HEK293 (cell line): Measurements from ENCODE around the gene NAA35.

Source experiments
- CTCF ChIA-PET: fragments of 350-600 bp; formaldehyde crosslinking; extraction: SDS; loops from one replicate; lab custom pipeline; 2021; ENCODE audit warnings: antibody characterized with exemption; lab: Yijun Ruan, JAX
- POLR2A ChIA-PET: fragments of 300-600 bp; formaldehyde crosslinking; extraction: SDS; loops from one replicate; lab custom pipeline; 2020; ENCODE audit warnings: antibody characterized with exemption, inconsistent platforms; lab: Yijun Ruan, JAX
- H3K27ac ChIP-seq: fragments of 200-500 bp; sonication (Bioruptor generic); 2 replicates; pipeline ENCODE4 v1.5.1; 2014; ENCODE audit warnings: low read depth, low read length, control low read depth, inconsistent platforms; ENCODE audit errors: extremely low read depth
- H3K36me3 ChIP-seq, 2 experiments: fragments of 200-500 bp in 1 of 2; sonication (Bioruptor generic) in 1 of 2; 1 replicate in 1 of 2; 2 replicates in 1 of 2; pipeline ENCODE4 v1.5.1; 2014 to 2017; ENCODE audit warnings: inconsistent platforms in 2 of 2, low read length in 2 of 2; ENCODE audit not compliant: control insufficient read depth in 2 of 2, insufficient read depth in 1 of 2
- H3K4me1 ChIP-seq: fragments of 200-500 bp; sonication (Bioruptor generic); 2 replicates; pipeline ENCODE4 v1.5.1; 2014; ENCODE audit warnings: mild to moderate bottlenecking, low read length, inconsistent platforms; ENCODE audit not compliant: control insufficient read depth, insufficient read depth
- H3K4me3 ChIP-seq: 2 replicates; pipeline ENCODE4 v1.5.1; 2011; ENCODE audit warnings: low read depth, mild to moderate bottlenecking, control low read depth, low read length, moderate library complexity
- H3K9me3 ChIP-seq: fragments of 200-500 bp; sonication (Bioruptor generic); 2 replicates; pipeline ENCODE4 v1.5.1; 2014; ENCODE audit warnings: low read depth, low read length, inconsistent platforms; ENCODE audit not compliant: control insufficient read depth, insufficient read depth
- FEZF1 ChIP-seq: fragments of 450-650 bp; formaldehyde crosslinking; IDR thresholded peaks from 2 replicates; pipeline ENCODE4 v1.5.1; 2016; ENCODE audit warnings: missing biosample characterization, missing genetic modification characterization
- GLI2 ChIP-seq: fragments of 450-650 bp; formaldehyde crosslinking; IDR thresholded peaks from 2 replicates; pipeline ENCODE4; 2017; ENCODE audit warnings: missing biosample characterization, missing genetic modification characterization, low read depth, borderline replicate concordance
- GLI4 ChIP-seq: fragments of 450-650 bp; formaldehyde crosslinking; IDR thresholded peaks from 2 replicates; pipeline ENCODE4 v1.5.1; 2016; ENCODE audit warnings: missing biosample characterization, missing genetic modification characterization
- HOXD13 ChIP-seq: sonication (generic); formaldehyde crosslinking; IDR thresholded peaks from 2 replicates; pipeline ENCODE4 v1.8.0; 2022; ENCODE audit warnings: missing genetic modification reagents, borderline replicate concordance
- OSR2 ChIP-seq: fragments of 450-650 bp; formaldehyde crosslinking; IDR thresholded peaks from 2 replicates; pipeline ENCODE4 v1.5.1; 2016; ENCODE audit warnings: missing biosample characterization, missing genetic modification characterization
- ZEB2 ChIP-seq: fragments of 450-650 bp; formaldehyde crosslinking; IDR thresholded peaks from 2 replicates; pipeline ENCODE4 v1.5.1; 2016; ENCODE audit warnings: missing biosample characterization, missing genetic modification characterization
- ZNF184 ChIP-seq: fragments of 450-650 bp; IDR thresholded peaks from 2 replicates; pipeline ENCODE4 v1.5.1; 2018; ENCODE audit warnings: missing biosample characterization, mild to moderate bottlenecking, missing genetic modification characterization
- ZNF248 ChIP-seq: fragments of 450-650 bp; formaldehyde crosslinking; IDR thresholded peaks from 2 replicates; pipeline ENCODE4 v1.5.1; 2017; ENCODE audit warnings: missing biosample characterization, missing genetic modification characterization
- ZNF274 ChIP-seq, 2 experiments: fragments of 200-500 bp in 1 of 2; fragments of 450-650 bp in 1 of 2; sonication (Bioruptor generic) in 1 of 2; formaldehyde crosslinking in 1 of 2; IDR thresholded peaks; 2 replicates each; pipeline versions ENCODE4 v1.5.1 to v1.6.1; 2014 to 2016; ENCODE audit warnings: borderline replicate concordance in 1 of 2, inconsistent platforms in 1 of 2, low read length in 1 of 2, missing biosample characterization in 1 of 2, missing genetic modification characterization in 1 of 2
- ZNF433 ChIP-seq: fragments of 450-650 bp; formaldehyde crosslinking; IDR thresholded peaks from 2 replicates; pipeline ENCODE4 v1.5.1; 2016; ENCODE audit warnings: missing biosample characterization, missing genetic modification characterization, low read depth
- ZNF600 ChIP-seq: fragments of 450-650 bp; formaldehyde crosslinking; IDR thresholded peaks from 2 replicates; pipeline ENCODE4 v1.5.1; 2016; ENCODE audit warnings: missing biosample characterization, missing genetic modification characterization
- ZNF624 ChIP-seq: fragments of 450-650 bp; formaldehyde crosslinking; IDR thresholded peaks from 2 replicates; pipeline ENCODE4 v1.5.1; 2017; ENCODE audit warnings: missing biosample characterization, missing genetic modification characterization
- ZNF629 ChIP-seq: fragments of 450-650 bp; formaldehyde crosslinking; IDR thresholded peaks from 2 replicates; pipeline ENCODE4 v1.5.1; 2017; ENCODE audit warnings: missing biosample characterization, missing genetic modification characterization
- ZNF747 ChIP-seq: fragments of 450-650 bp; formaldehyde crosslinking; IDR thresholded peaks from 2 replicates; pipeline ENCODE4 v1.5.1; 2016; ENCODE audit warnings: missing biosample characterization, missing genetic modification characterization
- TF ChIP-seq, protein P1 (sequence below): fragments of 450-650 bp; formaldehyde crosslinking; IDR thresholded peaks from 2 replicates; pipeline ENCODE4 v1.5.1; 2016; ENCODE audit warnings: missing biosample characterization, missing genetic modification characterization, low read depth
- TF ChIP-seq, protein P2 (sequence below): fragments of 450-650 bp; formaldehyde crosslinking; IDR thresholded peaks from 2 replicates; pipeline ENCODE4 v1.5.1; 2016; ENCODE audit warnings: missing biosample characterization, missing genetic modification characterization
- TF ChIP-seq, protein P3 (sequence below): fragments of 450-650 bp; formaldehyde crosslinking; IDR thresholded peaks from 2 replicates; pipeline ENCODE4 v1.5.1; 2017; ENCODE audit warnings: missing biosample characterization, missing genetic modification characterization
- TF ChIP-seq, protein P4 (sequence below): fragments of 450-650 bp; formaldehyde crosslinking; IDR thresholded peaks from 2 replicates; pipeline ENCODE4 v1.5.1; 2016; ENCODE audit warnings: missing biosample characterization, missing genetic modification characterization
- TF ChIP-seq, protein P5 (sequence below): fragments of 450-650 bp; formaldehyde crosslinking; IDR thresholded peaks from 2 replicates; pipeline ENCODE4 v1.5.1; 2016; ENCODE audit warnings: missing biosample characterization, missing genetic modification characterization

NAA35 gene

DNA sequence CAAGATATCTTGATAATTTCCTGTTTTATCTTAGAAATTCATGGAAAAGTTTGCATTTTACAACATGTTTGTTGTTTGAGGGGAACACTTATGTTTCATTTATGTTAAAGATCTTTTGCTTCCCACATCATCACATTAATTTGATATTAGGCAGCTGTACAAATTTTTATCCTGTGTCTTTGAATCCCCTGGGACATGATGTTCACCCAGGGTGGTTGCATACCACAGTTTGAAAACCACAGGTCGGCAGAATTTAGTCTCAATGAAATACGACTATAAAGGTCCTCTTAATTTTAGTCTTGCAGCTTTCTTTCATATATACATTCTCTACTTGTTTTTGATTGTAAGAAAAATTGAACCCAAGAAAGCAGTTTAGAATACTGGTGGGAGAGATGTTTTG is 3.7 kb downstream of the NAA35 start:
- Histone ChIP-seq H3K4me1 (peaks cover 6% of the 10 kb centered on the region; the same call in 1 of the 2 replicates), H3K27ac (no peak overlapping the region), H3K4me3 (no peak overlapping the region), H3K36me3 (peaks cover 17 to 64% of the 10 kb centered on the region in 2 experiments), H3K9me3 (no peaks in the 10 kb centered on the region)
- ChIA-PET POLR2A (no interaction called here), CTCF (no interaction called here)
- TF ChIP-seq ZNF248 (tag by site-specific recombination) (no peak), ZNF184 (no peak), ZNF747 (no peak), ZNF274 (IDR thresholded peaks at IDR 0.05; ENCODE audit: low read length) (no peak), ZNF274 (tag by site-specific recombination; IDR thresholded peaks at IDR 0.05; ENCODE audit: borderline replicate concordance) (no peak), OSR2 (tag by site-specific recombination) (no peak), GLI2 (no peak), HOXD13 (CRISPR knock-in tag) (no peak)

DNA sequence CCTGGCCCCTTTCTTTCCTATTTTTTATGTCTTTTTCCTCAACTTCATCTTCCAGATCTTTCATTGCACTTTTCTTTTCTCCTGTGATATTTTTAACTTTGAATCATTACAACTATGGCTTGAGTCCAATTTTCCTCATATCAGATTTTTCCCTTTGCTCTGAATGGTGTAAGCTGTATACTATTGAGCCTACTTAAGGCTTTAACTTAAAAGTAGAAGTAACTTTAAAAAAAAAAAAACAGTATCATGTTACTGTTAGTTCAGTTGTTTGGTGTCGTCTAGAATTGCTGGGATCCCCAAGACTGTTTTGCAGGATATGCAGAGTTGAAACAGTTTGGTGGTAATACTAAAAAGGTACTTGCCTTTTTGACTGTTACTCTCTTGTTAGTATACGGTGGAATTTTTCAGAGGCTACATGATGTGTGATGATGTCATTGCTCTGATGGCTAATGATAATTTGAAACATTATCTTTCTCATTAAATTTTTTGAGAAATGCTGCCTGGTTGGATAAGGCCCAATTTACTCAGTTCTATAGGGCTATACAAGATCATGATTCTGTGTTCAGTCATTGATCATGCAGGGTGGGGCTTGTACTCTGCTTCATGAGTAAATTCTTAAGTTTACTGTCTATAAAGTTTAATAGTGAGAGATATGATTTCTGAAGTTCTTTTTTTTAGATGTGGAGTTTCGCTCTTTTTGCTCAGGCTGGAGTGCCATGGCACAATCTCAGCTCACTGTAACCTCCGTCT is 8.8 kb downstream of the NAA35 start:
- H3K27ac ChIP-seq = no peak overlapping the region
- 0 out of 2 replicates have a peak, but pooled peaks cover 6% of the 10 kb centered on the region for H3K4me1 ChIP-seq
- TF ChIP-seq, protein P1, sequence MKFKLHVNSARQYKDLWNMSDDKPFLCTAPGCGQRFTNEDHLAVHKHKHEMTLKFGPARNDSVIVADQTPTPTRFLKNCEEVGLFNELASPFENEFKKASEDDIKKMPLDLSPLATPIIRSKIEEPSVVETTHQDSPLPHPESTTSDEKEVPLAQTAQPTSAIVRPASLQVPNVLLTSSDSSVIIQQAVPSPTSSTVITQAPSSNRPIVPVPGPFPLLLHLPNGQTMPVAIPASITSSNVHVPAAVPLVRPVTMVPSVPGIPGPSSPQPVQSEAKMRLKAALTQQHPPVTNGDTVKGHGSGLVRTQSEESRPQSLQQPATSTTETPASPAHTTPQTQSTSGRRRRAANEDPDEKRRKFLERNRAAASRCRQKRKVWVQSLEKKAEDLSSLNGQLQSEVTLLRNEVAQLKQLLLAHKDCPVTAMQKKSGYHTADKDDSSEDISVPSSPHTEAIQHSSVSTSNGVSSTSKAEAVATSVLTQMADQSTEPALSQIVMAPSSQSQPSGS (tag by site-specific recombination) = peak; percentile 91
- TF ChIP-seq FEZF1 (tag by site-specific recombination) (peak; percentile 36), ZNF624 (tag by site-specific recombination) (no peak), ZEB2 (0 out of 2 replicates have a peak, but pooled peaks have one; percentile 30), ZNF600 (tag by site-specific recombination) (peak; percentile 37; the same call in 1 of the 2 replicates), ZNF433 (tag by site-specific recombination) (no peak), GLI4 (tag by site-specific recombination) (no peak), ZNF629 (tag by site-specific recombination) (peak; percentile 75)
- TF ChIP-seq, protein P2, sequence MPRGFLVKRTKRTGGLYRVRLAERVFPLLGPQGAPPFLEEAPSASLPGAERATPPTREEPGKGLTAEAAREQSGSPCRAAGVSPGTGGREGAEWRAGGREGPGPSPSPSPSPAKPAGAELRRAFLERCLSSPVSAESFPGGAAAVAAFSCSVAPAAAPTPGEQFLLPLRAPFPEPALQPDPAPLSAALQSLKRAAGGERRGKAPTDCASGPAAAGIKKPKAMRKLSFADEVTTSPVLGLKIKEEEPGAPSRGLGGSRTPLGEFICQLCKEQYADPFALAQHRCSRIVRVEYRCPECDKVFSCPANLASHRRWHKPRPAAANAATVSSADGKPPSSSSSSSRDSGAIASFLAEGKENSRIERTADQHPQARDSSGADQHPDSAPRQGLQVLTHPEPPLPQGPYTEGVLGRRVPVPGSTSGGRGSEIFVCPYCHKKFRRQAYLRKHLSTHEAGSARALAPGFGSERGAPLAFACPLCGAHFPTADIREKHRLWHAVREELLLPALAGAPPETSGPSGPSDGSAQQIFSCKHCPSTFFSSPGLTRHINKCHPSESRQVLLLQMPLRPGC (tag by site-specific recombination) = 0 out of 2 replicates have a peak, but pooled peaks have one; percentile 35
- TF ChIP-seq, protein P3, sequence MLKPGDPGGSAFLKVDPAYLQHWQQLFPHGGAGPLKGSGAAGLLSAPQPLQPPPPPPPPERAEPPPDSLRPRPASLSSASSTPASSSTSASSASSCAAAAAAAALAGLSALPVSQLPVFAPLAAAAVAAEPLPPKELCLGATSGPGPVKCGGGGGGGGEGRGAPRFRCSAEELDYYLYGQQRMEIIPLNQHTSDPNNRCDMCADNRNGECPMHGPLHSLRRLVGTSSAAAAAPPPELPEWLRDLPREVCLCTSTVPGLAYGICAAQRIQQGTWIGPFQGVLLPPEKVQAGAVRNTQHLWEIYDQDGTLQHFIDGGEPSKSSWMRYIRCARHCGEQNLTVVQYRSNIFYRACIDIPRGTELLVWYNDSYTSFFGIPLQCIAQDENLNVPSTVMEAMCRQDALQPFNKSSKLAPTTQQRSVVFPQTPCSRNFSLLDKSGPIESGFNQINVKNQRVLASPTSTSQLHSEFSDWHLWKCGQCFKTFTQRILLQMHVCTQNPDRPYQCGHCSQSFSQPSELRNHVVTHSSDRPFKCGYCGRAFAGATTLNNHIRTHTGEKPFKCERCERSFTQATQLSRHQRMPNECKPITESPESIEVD (tag by site-specific recombination) = peak; percentile 60; the same call in 1 of the 2 replicates
- TF ChIP-seq, protein P4, sequence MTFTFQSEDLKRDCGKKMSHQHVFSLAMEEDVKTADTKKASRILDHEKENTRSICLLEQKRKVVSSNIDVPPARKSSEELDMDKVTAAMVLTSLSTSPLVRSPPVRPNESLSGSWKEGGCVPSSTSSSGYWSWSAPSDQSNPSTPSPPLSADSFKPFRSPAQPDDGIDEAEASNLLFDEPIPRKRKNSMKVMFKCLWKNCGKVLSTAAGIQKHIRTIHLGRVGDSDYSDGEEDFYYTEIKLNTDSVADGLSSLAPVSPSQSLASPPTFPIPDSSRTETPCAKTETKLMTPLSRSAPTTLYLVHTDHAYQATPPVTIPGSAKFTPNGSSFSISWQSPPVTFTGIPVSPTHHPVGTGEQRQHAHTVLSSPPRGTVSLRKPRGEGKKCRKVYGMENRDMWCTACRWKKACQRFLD (tag by site-specific recombination) = no peak
- TF ChIP-seq, protein P5, sequence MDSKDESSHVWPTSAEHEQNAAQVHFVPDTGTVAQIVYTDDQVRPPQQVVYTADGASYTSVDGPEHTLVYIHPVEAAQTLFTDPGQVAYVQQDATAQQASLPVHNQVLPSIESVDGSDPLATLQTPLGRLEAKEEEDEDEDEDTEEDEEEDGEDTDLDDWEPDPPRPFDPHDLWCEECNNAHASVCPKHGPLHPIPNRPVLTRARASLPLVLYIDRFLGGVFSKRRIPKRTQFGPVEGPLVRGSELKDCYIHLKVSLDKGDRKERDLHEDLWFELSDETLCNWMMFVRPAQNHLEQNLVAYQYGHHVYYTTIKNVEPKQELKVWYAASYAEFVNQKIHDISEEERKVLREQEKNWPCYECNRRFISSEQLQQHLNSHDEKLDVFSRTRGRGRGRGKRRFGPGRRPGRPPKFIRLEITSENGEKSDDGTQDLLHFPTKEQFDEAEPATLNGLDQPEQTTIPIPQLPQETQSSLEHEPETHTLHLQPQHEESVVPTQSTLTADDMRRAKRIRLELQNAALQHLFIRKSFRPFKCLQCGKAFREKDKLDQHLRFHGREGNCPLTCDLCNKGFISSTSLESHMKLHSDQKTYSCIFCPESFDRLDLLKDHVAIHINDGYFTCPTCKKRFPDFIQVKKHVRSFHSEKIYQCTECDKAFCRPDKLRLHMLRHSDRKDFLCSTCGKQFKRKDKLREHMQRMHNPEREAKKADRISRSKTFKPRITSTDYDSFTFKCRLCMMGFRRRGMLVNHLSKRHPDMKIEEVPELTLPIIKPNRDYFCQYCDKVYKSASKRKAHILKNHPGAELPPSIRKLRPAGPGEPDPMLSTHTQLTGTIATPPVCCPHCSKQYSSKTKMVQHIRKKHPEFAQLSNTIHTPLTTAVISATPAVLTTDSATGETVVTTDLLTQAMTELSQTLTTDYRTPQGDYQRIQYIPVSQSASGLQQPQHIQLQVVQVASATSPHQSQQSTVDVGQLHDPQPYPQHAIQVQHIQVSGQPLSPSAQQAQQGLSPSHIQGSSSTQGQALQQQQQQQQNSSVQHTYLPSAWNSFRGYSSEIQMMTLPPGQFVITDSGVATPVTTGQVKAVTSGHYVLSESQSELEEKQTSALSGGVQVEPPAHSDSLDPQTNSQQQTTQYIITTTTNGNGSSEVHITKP (tag by site-specific recombination) = peak; percentile 29; the same call in 1 of the 2 replicates
- TF ChIP-seq, all 188 proteins: peak for 8
- Histone ChIP-seq H3K4me3 (no peak overlapping the region), H3K9me3 (no peaks in the 10 kb centered on the region), H3K36me3 (peaks cover 17 to 67% of the 10 kb centered on the region in 2 experiments)
- ChIA-PET CTCF (interaction anchor here (0.6 kb wide), 2 partner anchors 42 to 47 kb away, joined by 4 read pairs; no protein-coding TSS in a partner anchor), POLR2A (interaction anchor here (1.2 kb wide), 1 partner anchor 8 kb away, joined by 3 read pairs; no protein-coding TSS in a partner anchor)
